ENCODE data around the gene MFSD1. TPM values are rescaled to one million over a fixed set of nuclear protein-coding genes. Genes with fewer than 3 reads are reported as not detected.

The MFSD1 gene
- total RNA-seq, 1 donor from 2014 or later = 61.0 TPM

GRCh38 chr3:158777161-158777873 lies 24.5 kb upstream of the MFSD1 start:
- TF ChIP-seq CTCF (IDR thresholded peaks at IDR 0.05; ENCODE audit: insufficient read depth, low read length, poor library complexity, severe bottlenecking) = no peak
- Histone ChIP-seq H3K36me3 (ENCODE audit: control insufficient read depth, insufficient read depth, low read length) (no peaks in the 10 kb centered on the region), H3K27me3 (ENCODE audit: control insufficient read depth, insufficient read depth, low read length) (no peaks in the 10 kb centered on the region), H3K4me3 (ENCODE audit: low read depth, low read length) (no peak overlapping the region)
- DNase-seq (ENCODE audit: low read depth) = no peak

- DNase-seq (ENCODE audit: low read depth) = no peak
- Histone ChIP-seq H3K4me3 (ENCODE audit: low read depth, low read length) (no peak overlapping the region), H3K27me3 (ENCODE audit: control insufficient read depth, insufficient read depth, low read length) (no peaks in the 10 kb centered on the region), H3K36me3 (ENCODE audit: control insufficient read depth, insufficient read depth, low read length) (no peaks in the 10 kb centered on the region)
- TF ChIP-seq CTCF (IDR thresholded peaks at IDR 0.05; ENCODE audit: insufficient read depth, low read length, poor library complexity, severe bottlenecking) = no peak
Measured at GRCh38 chr3:158780766-158781165, 21.1 kb upstream of the MFSD1 start.

GRCh38 chr3:158781191-158781590 lies 20.7 kb upstream of the MFSD1 start:
- no peak overlapping the region for H3K4me3 ChIP-seq (ENCODE audit: low read depth, low read length)
- no peak for TF ChIP-seq CTCF (IDR thresholded peaks at IDR 0.05; ENCODE audit: insufficient read depth, low read length, poor library complexity, severe bottlenecking)
- DNase-seq (ENCODE audit: low read depth) = no peak
- H3K27me3 ChIP-seq (ENCODE audit: control insufficient read depth, insufficient read depth, low read length) = no peaks in the 10 kb centered on the region
- H3K36me3 ChIP-seq (ENCODE audit: control insufficient read depth, insufficient read depth, low read length) = no peaks in the 10 kb centered on the region

GRCh38 chr3:158781849-158782248 lies 20.0 kb upstream of the MFSD1 start:
- no peak for DNase-seq (ENCODE audit: low read depth)
- Histone ChIP-seq H3K4me3 (ENCODE audit: low read depth, low read length) (no peak overlapping the region), H3K36me3 (ENCODE audit: control insufficient read depth, insufficient read depth, low read length) (no peaks in the 10 kb centered on the region), H3K27me3 (ENCODE audit: control insufficient read depth, insufficient read depth, low read length) (no peaks in the 10 kb centered on the region)
- no peak for TF ChIP-seq CTCF (IDR thresholded peaks at IDR 0.05; ENCODE audit: insufficient read depth, low read length, poor library complexity, severe bottlenecking)

- Histone ChIP-seq H3K36me3 (ENCODE audit: control insufficient read depth, insufficient read depth, low read length) (no peaks in the 10 kb centered on the region), H3K4me3 (ENCODE audit: low read depth, low read length) (no peak overlapping the region), H3K27me3 (ENCODE audit: control insufficient read depth, insufficient read depth, low read length) (no peaks in the 10 kb centered on the region)
- no peak for TF ChIP-seq CTCF (IDR thresholded peaks at IDR 0.05; ENCODE audit: insufficient read depth, low read length, poor library complexity, severe bottlenecking)
- DNase-seq (ENCODE audit: low read depth) = no peak
Measured at GRCh38 chr3:158782283-158782989, 19.4 kb upstream of the MFSD1 start.

Measured in kidney epithelial cell (primary cell).